ENCODE results near the gene LRRC66.

Gene LRRC66

GRCh38 chr4:52028970-52029369 is 8.8 kb upstream of the LRRC66 start:
- no peak for DNase-seq (ENCODE audit: low read depth)
- no peak overlapping the region for H3K4me3 ChIP-seq (ENCODE audit: low read depth, low read length)
- TF ChIP-seq, protein P1, sequence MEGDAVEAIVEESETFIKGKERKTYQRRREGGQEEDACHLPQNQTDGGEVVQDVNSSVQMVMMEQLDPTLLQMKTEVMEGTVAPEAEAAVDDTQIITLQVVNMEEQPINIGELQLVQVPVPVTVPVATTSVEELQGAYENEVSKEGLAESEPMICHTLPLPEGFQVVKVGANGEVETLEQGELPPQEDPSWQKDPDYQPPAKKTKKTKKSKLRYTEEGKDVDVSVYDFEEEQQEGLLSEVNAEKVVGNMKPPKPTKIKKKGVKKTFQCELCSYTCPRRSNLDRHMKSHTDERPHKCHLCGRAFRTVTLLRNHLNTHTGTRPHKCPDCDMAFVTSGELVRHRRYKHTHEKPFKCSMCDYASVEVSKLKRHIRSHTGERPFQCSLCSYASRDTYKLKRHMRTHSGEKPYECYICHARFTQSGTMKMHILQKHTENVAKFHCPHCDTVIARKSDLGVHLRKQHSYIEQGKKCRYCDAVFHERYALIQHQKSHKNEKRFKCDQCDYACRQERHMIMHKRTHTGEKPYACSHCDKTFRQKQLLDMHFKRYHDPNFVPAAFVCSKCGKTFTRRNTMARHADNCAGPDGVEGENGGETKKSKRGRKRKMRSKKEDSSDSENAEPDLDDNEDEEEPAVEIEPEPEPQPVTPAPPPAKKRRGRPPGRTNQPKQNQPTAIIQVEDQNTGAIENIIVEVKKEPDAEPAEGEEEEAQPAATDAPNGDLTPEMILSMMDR (IDR thresholded peaks at IDR 0.05; ENCODE audit: low read depth, low read length) = no peak
- TF ChIP-seq POLR2A (IDR thresholded peaks at IDR 0.05; ENCODE audit: extremely low read depth, insufficient read length) (no peak), MAX (IDR thresholded peaks at IDR 0.05; ENCODE audit: low read depth, low read length) (no peak)

DNA sequence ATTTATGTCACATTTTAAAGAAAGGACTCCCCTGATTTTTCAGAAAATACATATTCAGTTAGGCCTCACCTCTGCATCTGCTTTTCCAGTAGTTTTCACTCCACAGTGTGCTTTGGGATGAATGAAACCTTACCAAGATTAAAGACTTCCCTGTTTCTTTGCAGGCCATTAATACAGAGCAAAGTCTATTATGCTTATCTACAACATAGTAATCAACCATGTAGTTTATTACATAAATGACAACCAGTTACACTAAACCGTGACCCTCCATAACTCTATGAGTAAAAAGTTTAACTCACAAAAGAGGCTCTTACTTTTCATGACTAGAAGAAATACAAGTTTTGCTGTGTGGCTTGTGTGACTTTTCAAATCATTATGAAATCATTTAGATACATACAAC is 2.3 kb downstream of the LRRC66 start:
- TF ChIP-seq MAX (IDR thresholded peaks at IDR 0.05; ENCODE audit: low read depth, low read length) (no peak), MYC (IDR thresholded peaks at IDR 0.05; ENCODE audit: low read depth, low read length) (no peak), POLR2A (IDR thresholded peaks at IDR 0.05; ENCODE audit: extremely low read depth, insufficient read length) (no peak)
- TF ChIP-seq, protein P1 (IDR thresholded peaks at IDR 0.05; ENCODE audit: low read depth, low read length) = no peak
- no peak overlapping the region for H3K4me3 ChIP-seq (ENCODE audit: low read depth, low read length)
- DNase-seq (ENCODE audit: low read depth) = no peak

- TF ChIP-seq, protein P1 (IDR thresholded peaks at IDR 0.05; ENCODE audit: low read depth, low read length) = no peak
- TF ChIP-seq MAX (IDR thresholded peaks at IDR 0.05; ENCODE audit: low read depth, low read length) (no peak), POLR2A (IDR thresholded peaks at IDR 0.05; ENCODE audit: extremely low read depth, insufficient read length) (no peak), MYC (IDR thresholded peaks at IDR 0.05; ENCODE audit: low read depth, low read length) (no peak)
- H3K4me3 ChIP-seq (ENCODE audit: low read depth, low read length) = no peak overlapping the region
- no peak for DNase-seq (ENCODE audit: low read depth)
Observed at GRCh38 chr4:52016981-52017380, 3.2 kb downstream of the LRRC66 start.

DNA sequence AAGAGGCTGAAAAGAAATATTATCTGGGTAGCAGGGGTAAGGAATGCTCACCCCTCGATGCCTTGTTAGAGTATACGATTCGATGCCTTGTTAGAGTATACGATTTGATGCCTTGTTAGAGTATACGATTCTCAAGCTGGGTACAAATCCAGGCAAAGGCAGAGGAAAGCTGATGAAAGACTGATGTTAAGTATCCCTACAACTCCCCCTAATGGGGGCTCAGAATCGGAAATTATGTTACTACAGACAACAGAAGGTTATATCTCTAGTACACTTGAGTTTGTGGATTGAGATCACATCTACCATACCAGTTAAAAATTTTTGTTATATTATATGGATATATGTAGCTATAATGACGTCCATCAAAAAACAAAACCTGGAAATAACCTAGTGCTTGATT is 4.8 kb downstream of the LRRC66 start:
- H3K4me3 ChIP-seq (ENCODE audit: low read depth, low read length) = no peak overlapping the region
- peak; percentile 54 for DNase-seq (ENCODE audit: low read depth)
- TF ChIP-seq POLR2A (IDR thresholded peaks at IDR 0.05; ENCODE audit: extremely low read depth, insufficient read length) = no peak
- TF ChIP-seq, protein P1 (IDR thresholded peaks at IDR 0.05; ENCODE audit: low read depth, low read length) = peak; percentile 13

GRCh38 chr4:52014903-52015302 is 5.3 kb downstream of the LRRC66 start:
- TF ChIP-seq MAX (IDR thresholded peaks at IDR 0.05; ENCODE audit: low read depth, low read length) = no peak
- TF ChIP-seq, protein P1 (IDR thresholded peaks at IDR 0.05; ENCODE audit: low read depth, low read length) = no peak
- TF ChIP-seq POLR2A (IDR thresholded peaks at IDR 0.05; ENCODE audit: extremely low read depth, insufficient read length) = no peak
- no peak for TF ChIP-seq MYC (IDR thresholded peaks at IDR 0.05; ENCODE audit: low read depth, low read length)
- DNase-seq (ENCODE audit: low read depth) = peak; percentile 42
- no peak overlapping the region for H3K4me3 ChIP-seq (ENCODE audit: low read depth, low read length)

- no peak for DNase-seq (ENCODE audit: low read depth)
- TF ChIP-seq MYC (IDR thresholded peaks at IDR 0.05; ENCODE audit: low read depth, low read length) (no peak), MAX (IDR thresholded peaks at IDR 0.05; ENCODE audit: low read depth, low read length) (no peak), POLR2A (IDR thresholded peaks at IDR 0.05; ENCODE audit: extremely low read depth, insufficient read length) (no peak)
- TF ChIP-seq, protein P1 (IDR thresholded peaks at IDR 0.05; ENCODE audit: low read depth, low read length) = no peak
- no peak overlapping the region for H3K4me3 ChIP-seq (ENCODE audit: low read depth, low read length)
Observed at GRCh38 chr4:52012651-52013050, 7.5 kb downstream of the LRRC66 start.

All from NB4 (cell line).